Spleen (tissue), 11 donors: Measurements from ENCODE around the gene ACTC1. TPM values are rescaled to one million over a fixed set of nuclear protein-coding genes. Genes with fewer than 3 reads are reported as not detected.

Experiments used
- DNase-seq: peaks from one replicate; pipeline ENCODE4 v3.0.0-alpha.2; 2020
- H3K27ac ChIP-seq, 8 donors: fragments of 200-600 bp; sonication (generic) in 7 of 8; 1 replicate in 4 of 8; 2 replicates in 4 of 8; pipeline versions ENCODE4 v1.5.0 to v1.8.0; 2016 to 2021; ENCODE audit warnings: inconsistent platforms in 4 of 8, mild to moderate bottlenecking in 4 of 8, moderate library complexity in 1 of 8
- H3K27me3 ChIP-seq, 7 donors: fragments of 200-600 bp; sonication (generic) in 6 of 7; replicated peaks in 1 of 7; 1 replicate in 4 of 7; 2 replicates in 3 of 7; pipeline versions ENCODE4 v1.5.0 to v1.8.0; 2016 to 2021; ENCODE audit warnings: inconsistent platforms in 3 of 7, mild to moderate bottlenecking in 1 of 7
- H3K36me3 ChIP-seq, 6 donors: fragments of 200-600 bp; sonication (generic) in 5 of 6; 1 replicate in 4 of 6; 2 replicates in 2 of 6; pipeline versions ENCODE4 v1.5.0 to v1.8.0; 2016 to 2021; ENCODE audit warnings: inconsistent platforms in 2 of 6
- H3K4me1 ChIP-seq, 6 donors: fragments of 200-600 bp; sonication (generic) in 5 of 6; 1 replicate in 3 of 6; 2 replicates in 3 of 6; pipeline versions ENCODE4 v1.5.0 to v1.8.0; 2016 to 2021; ENCODE audit warnings: inconsistent platforms in 3 of 6
- H3K4me3 ChIP-seq, 8 donors: fragments of 200-600 bp; sonication (generic) in 7 of 8; 1 replicate in 4 of 8; 2 replicates in 4 of 8; pipeline versions ENCODE4 v1.5.0 to v1.8.0; 2016 to 2021; ENCODE audit warnings: inconsistent platforms in 4 of 8, mild to moderate bottlenecking in 4 of 8, moderate library complexity in 2 of 8
- H3K9me3 ChIP-seq, 8 donors: fragments of 200-600 bp; sonication (generic) in 7 of 8; 1 replicate in 4 of 8; 2 replicates in 4 of 8; pipeline versions ENCODE4 v1.5.0 to v1.8.0; 2016 to 2021; ENCODE audit warnings: inconsistent platforms in 4 of 8
- CTCF ChIP-seq, 11 experiments: fragments of 200-600 bp in 7 of 11; fragments of 450-650 bp in 4 of 11; sonication (generic) in 4 of 11; IDR thresholded peaks in 8 of 11; conservative IDR thresholded peaks in 3 of 11; 1 replicate in 7 of 11; 2 replicates in 4 of 11; pipeline versions ENCODE4 v1.4.0 to v1.8.0; 2016 to 2021; ENCODE audit warnings: antibody characterized with exemption in 11 of 11, inconsistent platforms in 4 of 11, mild to moderate bottlenecking in 1 of 11
- POLR2A ChIP-seq, 3 donors: fragments of 450-650 bp; IDR thresholded peaks; one replicate each; pipeline ENCODE4 v1.5.1; 2017; ENCODE audit warnings: antibody characterized with exemption in 3 of 3, mild to moderate bottlenecking in 1 of 3
- WGBS, 5 donors: extraction: QIAGEN DNeasy Blood & Tissue Kit in 3 of 5; methylation state at CpG; one replicate each; pipeline versions ENCODE4 v1.1.5 to v1.1.7; 2013 to 2018; 5-methylcytosine and 5-hydroxymethylcytosine counted together
- intact Hi-C: fragments of 100-400 bp; cut with DNase I; formaldehyde crosslinking; loops from one replicate; pipeline ENCODE4 v1.15.0; 2023; ENCODE audit warnings: low total_unique reads
- polyA plus RNA-seq, 3 donors: library from polyadenylated mRNA; stranded (reverse); fragments of 200-250 nt; gene quantifications; one replicate each; pipeline ENCODE4 v1.2.1, GENCODE V29; 2013
- total RNA-seq, 7 donors: library from RNA; depleted of rRNA in 3 of 7; stranded (reverse); fragments of >200 nt in 3 of 7; fragmentation: NEBNext Ultra II Directional in 4 of 7; extraction: Animal tissue kit (Norgen Biotek cat#: 25700) in 4 of 7; gene quantifications; one replicate each; pipeline versions ENCODE4 v1.1.0 to v1.2.1, GENCODE V29; 2016 to 2021
- donor health status: healthy with polysubstance abuse.
- donor health status: DM: no; HTN: no; CAD: no; lungs with moderate emphysema.
- donor health status: DM: no; HTN: no; CAD: no.
- donor health status: Bipolar disorder and iron deficiency.
- donor health status: healthy.
- donor health status: DM: no; HTN: no; CAD: no.
- donor health status: DM: yes; HTN: yes; CAD: no.

Gene ACTC1
- total and polyA plus RNA-seq, 10 donors: 0.32 to 2.8 (median 0.96) TPM

- no peak for DNase-seq
- Histone ChIP-seq H3K9me3 (no peaks in the 10 kb centered on the region), H3K36me3 (no peaks in the 10 kb centered on the region), H3K4me3 (no peak overlapping the region), H3K27ac (no peak overlapping the region), H3K4me1 (peaks cover 0 to 6% (median 4%) of the 10 kb centered on the region in 6 donors), H3K27me3 (peaks cover 0 to 41% (median 15%) of the 10 kb centered on the region in 7 donors)
- TF ChIP-seq POLR2A (IDR thresholded peaks at IDR 0.05) (no peak), CTCF (IDR thresholded peaks at IDR 0.05 in 8 of 11, conservative IDR thresholded peaks at IDR 0.05 in 3 of 11) (no peak)
- intact Hi-C loops: no loop called here
- 75 to 83% (median 78%) methylated on average over 4 of the region's 4 CpGs for WGBS, 5 donors
Observed at GRCh38 chr15:34749691-34750090, 45.7 kb downstream of the ACTC1 start.

Other genes starting within 250 kb of the ACTC1 start
- gene GOLGA8B, start 211.9 kb downstream of the ACTC1 start, total RNA-seq: 100 to 1,000 TPM in 5 of 7 donors, 10 to 100 TPM in 2; 49.1 to 155 (median 115) TPM
- gene GOLGA8B, start 211.9 kb downstream of the ACTC1 start, polyA plus RNA-seq: 100 to 1,000 TPM in 1 of 3 donors, 10 to 100 TPM in 2; 23.2 to 135 (median 86.1) TPM
- gene GJD2, start 40.6 kb downstream of the ACTC1 start, total RNA-seq: not detected
- under 1 TPM in 1 of 3 donors, not detected in 2; 0.02 TPM for gene GJD2, start 40.6 kb downstream of the ACTC1 start, polyA plus RNA-seq
- 10 to 100 TPM; 30.9 to 38.2 (median 33.8) TPM for gene AQR, start 174.2 kb upstream of the ACTC1 start, total RNA-seq
- gene AQR, start 174.2 kb upstream of the ACTC1 start, polyA plus RNA-seq: 10 to 100 TPM in 2 of 3 donors, 1 to 10 TPM in 1; 10.0 to 16.8 (median 14.4) TPM
- gene ZNF770, start 192.7 kb upstream of the ACTC1 start, total RNA-seq: 10 to 100 TPM; 24.1 to 44.4 (median 32.9) TPM
- gene ZNF770, start 192.7 kb upstream of the ACTC1 start, polyA plus RNA-seq: 10 to 100 TPM in 2 of 3 donors, 1 to 10 TPM in 1; 9.9 to 15.5 (median 10.6) TPM